ENCODE results near the gene TP53I13. TPM values are rescaled to one million over a fixed set of nuclear protein-coding genes. Genes with fewer than 3 reads are reported as not detected.

TP53I13 gene
- polyA plus RNA-seq, 2 of the 4 experiments (the other 2 are of a cell fraction), result 27.5 to 57.8 TPM

DNA sequence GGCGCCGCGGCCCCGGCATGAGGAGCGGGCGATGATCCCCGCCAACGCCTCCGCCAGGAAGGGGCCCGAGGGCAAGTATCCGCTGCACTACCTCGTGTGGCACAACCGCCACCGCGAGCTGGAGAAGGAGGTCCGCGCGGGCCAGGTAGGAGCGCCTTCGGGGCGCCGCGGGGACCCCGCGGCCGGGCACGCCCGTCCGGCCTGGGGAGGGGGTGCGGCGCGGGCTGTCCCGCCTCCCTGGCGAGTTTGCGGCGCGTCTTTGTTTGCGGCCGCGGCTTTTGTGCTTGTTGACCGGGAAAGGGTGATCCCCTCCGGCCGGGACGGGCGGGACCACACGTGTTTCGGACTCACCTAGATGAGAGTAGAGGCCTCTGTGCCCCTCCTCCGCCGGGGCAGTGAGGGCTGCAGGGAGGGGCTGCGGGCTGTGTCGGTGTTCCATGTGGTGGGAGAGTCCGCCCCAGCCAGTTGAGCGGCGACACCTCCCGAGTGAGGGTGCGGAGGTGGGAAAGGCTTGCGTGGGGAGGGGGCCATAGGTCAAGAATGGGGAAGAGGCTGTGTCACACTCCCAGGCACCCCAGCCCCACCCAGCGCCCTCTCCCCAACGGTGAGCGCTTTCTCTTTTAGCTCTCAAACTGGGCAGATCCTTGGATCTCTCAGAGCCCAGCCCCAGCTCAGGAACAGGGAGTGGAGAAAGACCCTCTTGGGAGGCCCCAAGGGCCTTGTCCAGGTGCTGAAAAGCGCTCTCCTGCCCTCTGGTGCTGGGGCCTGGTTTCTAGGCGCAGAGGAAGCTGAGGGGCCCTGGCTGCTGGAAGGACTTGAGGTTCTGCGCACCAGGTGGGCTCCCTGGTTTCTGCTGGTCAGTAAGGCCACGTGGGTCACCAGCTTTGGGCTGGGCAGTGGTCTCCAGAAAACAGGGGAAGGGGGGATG lies 25.4 kb downstream of the TP53I13 start:
- TF ChIP-seq HOXB5 (CRISPR knock-in tag; IDR thresholded peaks at IDR 0.05), result peak; percentile 80; the same call in 1 of the 2 replicates
- 0 out of 2 replicates have a peak, but pooled peaks have one; percentile 53 for TF ChIP-seq FOXS1 (CRISPR knock-in tag; IDR thresholded peaks at IDR 0.05)
- no peak for TF ChIP-seq CEBPB (IDR thresholded peaks at IDR 0.05)
- no peak for TF ChIP-seq POLR2AphosphoS2 (conservative IDR thresholded peaks at IDR 0.05; ENCODE audit: low read length)
- TF ChIP-seq HOXB13 (CRISPR knock-in tag; IDR thresholded peaks at IDR 0.05; ENCODE audit: low read depth), result peak; percentile 77; the same call in 1 of the 2 replicates
- TF ChIP-seq SMC3 (IDR thresholded peaks at IDR 0.05), result peak; percentile 58
- TF ChIP-seq, protein P1, sequence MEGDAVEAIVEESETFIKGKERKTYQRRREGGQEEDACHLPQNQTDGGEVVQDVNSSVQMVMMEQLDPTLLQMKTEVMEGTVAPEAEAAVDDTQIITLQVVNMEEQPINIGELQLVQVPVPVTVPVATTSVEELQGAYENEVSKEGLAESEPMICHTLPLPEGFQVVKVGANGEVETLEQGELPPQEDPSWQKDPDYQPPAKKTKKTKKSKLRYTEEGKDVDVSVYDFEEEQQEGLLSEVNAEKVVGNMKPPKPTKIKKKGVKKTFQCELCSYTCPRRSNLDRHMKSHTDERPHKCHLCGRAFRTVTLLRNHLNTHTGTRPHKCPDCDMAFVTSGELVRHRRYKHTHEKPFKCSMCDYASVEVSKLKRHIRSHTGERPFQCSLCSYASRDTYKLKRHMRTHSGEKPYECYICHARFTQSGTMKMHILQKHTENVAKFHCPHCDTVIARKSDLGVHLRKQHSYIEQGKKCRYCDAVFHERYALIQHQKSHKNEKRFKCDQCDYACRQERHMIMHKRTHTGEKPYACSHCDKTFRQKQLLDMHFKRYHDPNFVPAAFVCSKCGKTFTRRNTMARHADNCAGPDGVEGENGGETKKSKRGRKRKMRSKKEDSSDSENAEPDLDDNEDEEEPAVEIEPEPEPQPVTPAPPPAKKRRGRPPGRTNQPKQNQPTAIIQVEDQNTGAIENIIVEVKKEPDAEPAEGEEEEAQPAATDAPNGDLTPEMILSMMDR (IDR thresholded peaks at IDR 0.05), result peak; percentile 52
- TF ChIP-seq ZSCAN20 (CRISPR knock-in tag; IDR thresholded peaks at IDR 0.05), result 0 out of 2 replicates have a peak, but pooled peaks have one; percentile 39
- TF ChIP-seq, protein P2, sequence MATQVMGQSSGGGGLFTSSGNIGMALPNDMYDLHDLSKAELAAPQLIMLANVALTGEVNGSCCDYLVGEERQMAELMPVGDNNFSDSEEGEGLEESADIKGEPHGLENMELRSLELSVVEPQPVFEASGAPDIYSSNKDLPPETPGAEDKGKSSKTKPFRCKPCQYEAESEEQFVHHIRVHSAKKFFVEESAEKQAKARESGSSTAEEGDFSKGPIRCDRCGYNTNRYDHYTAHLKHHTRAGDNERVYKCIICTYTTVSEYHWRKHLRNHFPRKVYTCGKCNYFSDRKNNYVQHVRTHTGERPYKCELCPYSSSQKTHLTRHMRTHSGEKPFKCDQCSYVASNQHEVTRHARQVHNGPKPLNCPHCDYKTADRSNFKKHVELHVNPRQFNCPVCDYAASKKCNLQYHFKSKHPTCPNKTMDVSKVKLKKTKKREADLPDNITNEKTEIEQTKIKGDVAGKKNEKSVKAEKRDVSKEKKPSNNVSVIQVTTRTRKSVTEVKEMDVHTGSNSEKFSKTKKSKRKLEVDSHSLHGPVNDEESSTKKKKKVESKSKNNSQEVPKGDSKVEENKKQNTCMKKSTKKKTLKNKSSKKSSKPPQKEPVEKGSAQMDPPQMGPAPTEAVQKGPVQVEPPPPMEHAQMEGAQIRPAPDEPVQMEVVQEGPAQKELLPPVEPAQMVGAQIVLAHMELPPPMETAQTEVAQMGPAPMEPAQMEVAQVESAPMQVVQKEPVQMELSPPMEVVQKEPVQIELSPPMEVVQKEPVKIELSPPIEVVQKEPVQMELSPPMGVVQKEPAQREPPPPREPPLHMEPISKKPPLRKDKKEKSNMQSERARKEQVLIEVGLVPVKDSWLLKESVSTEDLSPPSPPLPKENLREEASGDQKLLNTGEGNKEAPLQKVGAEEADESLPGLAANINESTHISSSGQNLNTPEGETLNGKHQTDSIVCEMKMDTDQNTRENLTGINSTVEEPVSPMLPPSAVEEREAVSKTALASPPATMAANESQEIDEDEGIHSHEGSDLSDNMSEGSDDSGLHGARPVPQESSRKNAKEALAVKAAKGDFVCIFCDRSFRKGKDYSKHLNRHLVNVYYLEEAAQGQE (IDR thresholded peaks at IDR 0.05), result peak; percentile 99
- peak; percentile 63 for TF ChIP-seq RAD21 (conservative IDR thresholded peaks at IDR 0.05 in 1 of 2, IDR thresholded peaks at IDR 0.05 in 1 of 2)
- peak; percentile 99 for TF ChIP-seq EHMT2 (IDR thresholded peaks at IDR 0.05; ENCODE audit: low read depth)
- no peak for TF ChIP-seq HOXA7 (CRISPR knock-in tag; IDR thresholded peaks at IDR 0.05)
- TF ChIP-seq, protein P3, sequence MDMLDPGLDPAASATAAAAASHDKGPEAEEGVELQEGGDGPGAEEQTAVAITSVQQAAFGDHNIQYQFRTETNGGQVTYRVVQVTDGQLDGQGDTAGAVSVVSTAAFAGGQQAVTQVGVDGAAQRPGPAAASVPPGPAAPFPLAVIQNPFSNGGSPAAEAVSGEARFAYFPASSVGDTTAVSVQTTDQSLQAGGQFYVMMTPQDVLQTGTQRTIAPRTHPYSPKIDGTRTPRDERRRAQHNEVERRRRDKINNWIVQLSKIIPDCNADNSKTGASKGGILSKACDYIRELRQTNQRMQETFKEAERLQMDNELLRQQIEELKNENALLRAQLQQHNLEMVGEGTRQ (IDR thresholded peaks at IDR 0.05), result no peak; the same call in 1 of the 2 replicates
- TF ChIP-seq HDAC2 (IDR thresholded peaks at IDR 0.05), result 0 out of 2 replicates have a peak, but pooled peaks have one; percentile 31
- peak; percentile 22; the same call in 1 of the 2 replicates for TF ChIP-seq PHF8 (IDR thresholded peaks at IDR 0.05; ENCODE audit: borderline replicate concordance, low read depth)
- TF ChIP-seq EHF (CRISPR knock-in tag; IDR thresholded peaks at IDR 0.05), result peak; percentile 79
- TF ChIP-seq TP53 (CRISPR knock-in tag; IDR thresholded peaks at IDR 0.05), result no peak
- TF ChIP-seq, protein P4, sequence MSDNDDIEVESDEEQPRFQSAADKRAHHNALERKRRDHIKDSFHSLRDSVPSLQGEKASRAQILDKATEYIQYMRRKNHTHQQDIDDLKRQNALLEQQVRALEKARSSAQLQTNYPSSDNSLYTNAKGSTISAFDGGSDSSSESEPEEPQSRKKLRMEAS (IDR thresholded peaks at IDR 0.05), result peak; percentile 36
- TF ChIP-seq, protein P5, sequence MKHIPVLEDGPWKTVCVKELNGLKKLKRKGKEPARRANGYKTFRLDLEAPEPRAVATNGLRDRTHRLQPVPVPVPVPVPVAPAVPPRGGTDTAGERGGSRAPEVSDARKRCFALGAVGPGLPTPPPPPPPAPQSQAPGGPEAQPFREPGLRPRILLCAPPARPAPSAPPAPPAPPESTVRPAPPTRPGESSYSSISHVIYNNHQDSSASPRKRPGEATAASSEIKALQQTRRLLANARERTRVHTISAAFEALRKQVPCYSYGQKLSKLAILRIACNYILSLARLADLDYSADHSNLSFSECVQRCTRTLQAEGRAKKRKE (CRISPR knock-in tag; IDR thresholded peaks at IDR 0.05; ENCODE audit: low read depth), result 0 out of 2 replicates have a peak, but pooled peaks have one; percentile 73
- Histone ChIP-seq H3K4me1 (peaks cover 38% of the 10 kb centered on the region), H3K27ac (peak overlapping the region; percentile 95 to 96), H3K4me2 (peak overlapping the region; percentile 95), H3K9me3 (no peaks in the 10 kb centered on the region), H3K4me3 (peak overlapping the region; percentile 82)
- WGBS (ENCODE audit: missing lambda C conversion rate), result 4% methylated on average over 42 of the region's 64 CpGs
- POLR2A ChIA-PET, result interaction anchor here (0.5 to 3.0 kb wide), 4 partner anchors 17 to 234 kb away, joined by 3 to 15 read pairs (median 5); no protein-coding TSS in a partner anchor
- DNase-seq (ENCODE audit: low read depth in 1 of 2, low spot score in 1 of 2) (peak in 1 of 2 experiments; percentile 57), ATAC-seq (0 out of 6 replicates have a peak, but pooled peaks of 1 of the 2 experiments have one; percentile 3), FAIRE-seq (no peak)
- CTCF ChIA-PET, result interaction anchor here (0.6 to 11.5 kb wide), 10 partner anchors 8 to 511 kb away, joined by 3 to 474 read pairs (median 4); partner anchors contain the start of genes ABHD15 and TP53I13

Data from A549 (cell line).